Common myeloid progenitor, CD34-positive (primary cell): Measurements from ENCODE around the gene TBCA.
"Not testable (repeated sequence)": the region's sequence is repeated elsewhere in the genome, so short reads cannot be mapped to it uniquely, and the experiment has no call there.

Source experiments
- CTCF ChIA-PET: fragments of 350-600 bp; sonication (Branson Sonifier 250); formaldehyde crosslinking; loops from one replicate; lab custom pipeline; 2021; ENCODE audit warnings: antibody characterized with exemption; lab: Charles Lee
- POLR2A ChIA-PET: fragments of 350-600 bp; sonication (Branson Sonifier 250); formaldehyde crosslinking; loops from one replicate; lab custom pipeline; 2021; ENCODE audit warnings: antibody characterized with exemption; lab: Charles Lee
- DNase-seq, 3 donors: peaks; one replicate each; pipeline versions ENCODE4 v3.0.0 to v3.0.0-alpha.2; 2013
- H3K27ac ChIP-seq, 2 experiments: 1 replicate in 1 of 2; 2 replicates in 1 of 2; pipeline ENCODE4 v1.7.0; 2013; ENCODE audit warnings: inconsistent platforms in 2 of 2, low read length in 2 of 2, mild to moderate bottlenecking in 2 of 2, low read depth in 1 of 2, moderate library complexity in 1 of 2; ENCODE audit not compliant: severe bottlenecking in 2 of 2, insufficient read depth in 1 of 2, poor library complexity in 1 of 2
- H3K27me3 ChIP-seq, 5 experiments: replicated peaks in 2 of 5; 1 replicate in 3 of 5; 2 replicates in 2 of 5; pipeline versions ENCODE4 v1.6.1 to v1.7.0; 2013; ENCODE audit warnings: low read length in 4 of 5, mild to moderate bottlenecking in 2 of 5, moderate library complexity in 2 of 5, inconsistent platforms in 1 of 5; ENCODE audit not compliant: insufficient read depth in 5 of 5, control insufficient read depth in 4 of 5
- H3K36me3 ChIP-seq, 4 experiments: 1 replicate in 2 of 4; 2 replicates in 2 of 4; pipeline versions ENCODE4 v1.6.1 to v1.7.0; 2013; ENCODE audit warnings: low read length in 3 of 4, control low read depth in 1 of 4, mild to moderate bottlenecking in 1 of 4; ENCODE audit not compliant: control insufficient read depth in 4 of 4, insufficient read depth in 4 of 4
- H3K4me1 ChIP-seq, 4 experiments: 1 replicate in 3 of 4; 2 replicates in 1 of 4; pipeline versions ENCODE4 v1.6.1 to v1.7.1; 2013; ENCODE audit warnings: low read length in 3 of 4, mild to moderate bottlenecking in 3 of 4, control low read depth in 1 of 4, inconsistent platforms in 1 of 4, moderate library complexity in 1 of 4; ENCODE audit not compliant: control insufficient read depth in 4 of 4, insufficient read depth in 4 of 4; ENCODE audit errors: control extremely low read depth in 1 of 4
- H3K4me3 ChIP-seq, 7 experiments: 1 replicate in 4 of 7; 2 replicates in 3 of 7; pipeline versions ENCODE4 v1.5.1 to v1.7.0; 2013; ENCODE audit warnings: mild to moderate bottlenecking in 7 of 7, low read length in 6 of 7, moderate library complexity in 6 of 7, inconsistent platforms in 2 of 7, low read depth in 2 of 7, control low read depth in 1 of 7; ENCODE audit not compliant: insufficient read depth in 4 of 7, control insufficient read depth in 1 of 7; ENCODE audit errors: extremely low read depth in 1 of 7
- H3K9me3 ChIP-seq, 5 experiments: 1 replicate in 4 of 5; 2 replicates in 1 of 5; pipeline versions ENCODE4 v1.6.1 to v1.7.1; 2013; ENCODE audit warnings: low read length in 4 of 5, mild to moderate bottlenecking in 2 of 5, inconsistent platforms in 1 of 5, low read depth in 1 of 5, moderate library complexity in 1 of 5; ENCODE audit not compliant: control insufficient read depth in 4 of 5, insufficient read depth in 2 of 5; ENCODE audit errors: control extremely low read depth in 1 of 5
- WGBS: methylation state at CpG from one replicate; pipeline ENCODE4 v1.1.5; 2013; ENCODE audit not compliant: insufficient coverage; 5-methylcytosine and 5-hydroxymethylcytosine counted together

The TBCA gene

DNA sequence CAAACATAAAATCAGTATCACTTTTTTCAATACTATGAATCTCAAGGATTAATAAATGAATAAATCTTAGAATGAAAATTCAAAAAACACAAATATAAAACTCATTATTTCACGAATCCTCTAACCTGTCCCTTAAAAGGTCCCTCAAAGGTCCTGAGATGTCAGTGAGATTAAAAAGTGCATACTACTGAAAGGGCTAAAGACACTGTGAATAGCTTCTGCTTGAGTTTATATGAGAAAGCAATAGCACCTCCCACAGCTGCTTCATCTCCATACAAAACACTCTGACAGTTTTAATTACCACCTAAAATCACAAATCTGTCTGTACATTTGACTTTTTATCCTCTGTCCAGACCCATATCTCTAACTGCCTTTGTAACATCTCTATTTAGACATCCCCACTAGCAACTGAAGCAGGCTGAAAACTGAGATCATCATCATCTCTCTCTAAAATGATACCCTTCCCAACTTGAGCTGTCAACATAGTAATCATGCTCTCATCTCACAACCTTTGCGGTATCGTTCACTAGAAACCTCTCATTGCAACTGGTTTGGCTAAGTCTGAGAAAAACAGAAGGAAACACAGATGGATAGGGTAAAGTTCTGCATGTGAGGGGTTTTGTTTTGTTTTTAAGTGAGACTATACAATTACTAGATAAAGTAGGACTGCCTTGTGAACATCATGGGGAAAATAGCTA, 56.3 kb downstream of the TBCA start:
- H3K4me3 ChIP-seq: no peak overlapping the region
- H3K27me3 ChIP-seq: no peaks in the 10 kb centered on the region
- no peak overlapping the region for H3K27ac ChIP-seq
- WGBS: no CpG with 5 or more reads among the region's 3 CpGs
- DNase-seq: no peak
- peaks cover 0 to 2% (median 0%) of the 10 kb centered on the region in 5 experiments for H3K9me3 ChIP-seq
- POLR2A ChIA-PET: no interaction called here
- H3K4me1 ChIP-seq: no peaks in the 10 kb centered on the region
- CTCF ChIA-PET: no interaction called here
- H3K36me3 ChIP-seq: peaks cover 0 to 8% (median 4%) of the 10 kb centered on the region in 4 experiments

DNA sequence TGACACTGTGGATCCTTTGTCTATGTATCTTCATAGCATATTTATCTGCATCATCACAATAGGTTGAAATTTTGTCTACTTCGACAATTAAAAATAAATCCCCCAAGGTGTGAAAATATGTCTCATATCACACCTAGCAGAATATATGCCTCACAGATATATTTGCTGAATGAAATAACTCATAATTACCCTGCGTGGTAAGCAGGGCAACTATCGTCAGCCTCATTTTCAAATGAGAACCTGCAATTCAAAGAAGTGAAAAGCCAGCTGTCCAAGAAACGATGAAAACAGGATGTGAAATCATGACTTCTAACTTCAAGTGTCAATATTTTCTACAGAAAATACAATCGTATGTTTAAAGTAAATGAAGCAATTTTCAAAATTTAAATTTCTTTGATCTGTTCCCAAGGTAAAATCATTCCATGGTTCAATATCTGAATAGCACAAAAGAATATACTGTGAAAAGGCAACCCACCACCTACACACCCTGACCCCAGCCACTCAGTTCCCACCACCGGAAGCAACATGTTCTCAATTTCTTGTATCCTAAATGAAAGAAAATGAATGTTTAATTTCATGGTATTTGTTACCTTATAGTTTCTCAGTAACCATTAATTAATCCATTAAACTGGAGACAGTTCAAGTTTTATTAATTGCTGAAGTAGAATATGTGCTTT, 57.1 kb downstream of the TBCA start:
- no peak overlapping the region for H3K4me3 ChIP-seq
- no peaks in the 10 kb centered on the region for H3K27me3 ChIP-seq
- DNase-seq: no peak
- ChIA-PET CTCF (no interaction called here), POLR2A (no interaction called here)
- H3K36me3 ChIP-seq: peaks cover 0 to 8% (median 4%) of the 10 kb centered on the region in 4 experiments
- no peak overlapping the region for H3K27ac ChIP-seq
- WGBS: 100% methylated on average over 2 of the region's 6 CpGs
- no peaks in the 10 kb centered on the region for H3K4me1 ChIP-seq
- H3K9me3 ChIP-seq: peaks cover 0 to 2% (median 0%) of the 10 kb centered on the region in 5 experiments

DNA sequence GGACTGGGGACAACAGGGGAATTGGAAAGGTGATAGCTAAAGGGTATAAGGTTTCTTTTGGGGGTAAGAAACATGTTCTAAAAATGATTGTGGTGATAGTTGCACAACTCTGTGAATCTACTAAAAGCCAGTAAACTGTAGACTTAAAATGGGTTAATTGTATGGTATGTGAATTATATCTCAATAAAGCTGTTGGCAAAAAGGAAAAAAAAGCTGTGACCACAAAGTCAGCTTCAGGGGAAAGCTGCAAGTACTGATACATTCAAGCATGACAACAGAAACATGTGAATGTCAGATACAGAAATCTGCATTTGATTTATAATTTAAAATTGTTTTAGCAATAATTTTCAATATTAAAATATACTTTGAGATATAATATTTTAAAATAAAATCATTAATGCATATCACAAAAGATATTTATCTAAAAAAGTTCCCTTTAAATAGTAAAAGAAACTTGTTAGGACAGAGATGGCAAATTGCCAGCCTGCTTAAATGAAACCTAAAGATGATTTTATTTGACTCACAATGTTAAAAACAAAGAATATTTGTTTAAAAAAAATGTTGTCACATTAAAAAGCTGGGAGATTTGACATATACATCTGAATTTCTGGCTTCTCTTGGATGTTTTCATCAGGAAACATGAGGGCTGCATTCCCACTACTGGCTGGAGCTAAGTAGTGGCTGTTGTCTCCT, 66.0 kb downstream of the TBCA start:
- Histone ChIP-seq H3K27me3 (no peaks in the 10 kb centered on the region), H3K36me3 (peaks cover 13 to 30% (median 19%) of the 10 kb centered on the region in 4 experiments), H3K9me3 (peaks cover 0 to under 1% (median 0%) of the 10 kb centered on the region in 5 experiments), H3K4me1 (peaks cover 0 to 3% (median 0%) of the 10 kb centered on the region in 4 experiments), H3K27ac (no peak overlapping the region), H3K4me3 (no peak overlapping the region)
- ChIA-PET CTCF (no interaction called here), POLR2A (no interaction called here)
- peak; percentile 18 to 78 (median 63) for DNase-seq

DNA sequence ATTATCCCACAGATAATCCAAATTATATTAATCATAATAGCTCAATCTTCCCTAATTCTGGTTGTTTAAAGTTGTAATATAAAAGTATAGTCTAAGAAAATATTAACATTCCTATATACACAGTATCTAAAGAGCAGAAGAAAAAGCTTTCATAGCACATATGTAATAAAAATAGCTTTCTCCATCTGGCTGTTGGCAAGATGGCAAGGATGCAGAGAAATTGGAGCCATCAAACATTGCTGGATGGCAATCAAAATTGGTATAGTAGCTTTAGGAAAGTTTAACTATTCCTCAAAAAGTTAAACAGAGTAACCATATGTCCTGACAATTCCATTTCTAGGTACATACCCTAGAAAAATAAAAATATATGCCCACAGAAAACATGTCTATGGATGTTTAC, 66.8 kb downstream of the TBCA start:
- ChIA-PET CTCF (no interaction called here), POLR2A (no interaction called here)
- H3K9me3 ChIP-seq: peaks cover 0 to 1% (median 0%) of the 10 kb centered on the region in 5 experiments
- peaks cover 0 to 3% (median 0%) of the 10 kb centered on the region in 4 experiments for H3K4me1 ChIP-seq
- no peak for DNase-seq
- H3K27ac ChIP-seq: no peak overlapping the region
- H3K27me3 ChIP-seq: no peaks in the 10 kb centered on the region
- peaks cover 13 to 38% (median 23%) of the 10 kb centered on the region in 4 experiments for H3K36me3 ChIP-seq
- H3K4me3 ChIP-seq: no peak overlapping the region

DNA sequence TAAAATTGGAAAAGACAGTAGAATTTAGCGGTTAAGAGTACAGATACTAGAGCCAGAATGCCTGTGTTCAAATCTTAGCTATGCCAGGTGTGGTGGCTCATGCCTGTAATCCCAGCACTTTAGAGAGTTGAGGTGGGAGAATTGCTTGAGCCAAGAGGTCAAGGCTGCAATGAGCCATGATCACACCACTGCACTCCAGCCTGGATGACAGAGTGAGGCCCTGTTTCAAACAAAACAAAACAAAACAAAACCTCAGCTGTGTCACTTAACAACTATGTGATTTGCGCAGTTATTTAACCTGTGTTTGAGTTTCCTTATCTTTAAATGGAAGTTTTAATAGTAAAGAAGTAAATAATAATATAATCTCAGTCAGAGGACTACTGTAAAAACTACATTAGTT, 68.3 kb downstream of the TBCA start:
- DNase-seq: no peak
- WGBS: 100% methylated on average over 1 of the region's 2 CpGs
- Histone ChIP-seq H3K4me3 (no peak overlapping the region), H3K27me3 (no peaks in the 10 kb centered on the region), H3K4me1 (peaks cover 0 to 3% (median 0%) of the 10 kb centered on the region in 4 experiments), H3K27ac (no peak overlapping the region), H3K9me3 (peaks cover 0 to 3% (median 0%) of the 10 kb centered on the region in 5 experiments), H3K36me3 (peaks cover 18 to 52% (median 33%) of the 10 kb centered on the region in 4 experiments)
- ChIA-PET CTCF (no interaction called here), POLR2A (interaction anchor here (0.6 kb wide), 1 partner anchor 138 kb away, joined by 4 read pairs; no protein-coding TSS in a partner anchor)

DNA sequence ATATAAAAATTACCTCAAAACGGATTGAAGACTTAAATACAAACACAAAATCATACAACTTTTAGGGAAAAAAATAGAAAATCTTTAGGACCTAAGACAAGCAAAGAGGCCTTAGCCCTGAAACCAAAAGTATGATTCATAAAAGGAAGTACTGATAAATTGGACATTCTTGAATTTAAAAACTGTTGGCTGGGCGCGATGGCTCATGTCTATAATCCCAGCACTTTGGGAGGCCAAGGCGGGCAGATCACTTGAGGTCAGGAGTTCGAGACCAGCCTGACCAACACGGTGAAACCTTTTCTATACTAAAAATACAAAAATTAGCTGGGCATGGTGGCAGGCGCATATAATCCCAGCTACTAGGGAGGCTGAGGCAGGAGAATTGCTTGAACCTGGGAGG, 76.6 kb downstream of the TBCA start:
- DNase-seq: peak in 1 of 3 donors; percentile 10
- peaks cover 14 to 55% (median 37%) of the 10 kb centered on the region in 4 experiments for H3K36me3 ChIP-seq
- no CpG with 5 or more reads among the region's 7 CpGs for WGBS
- H3K27ac ChIP-seq, POLR2A ChIA-PET, H3K4me1 ChIP-seq, CTCF ChIA-PET, H3K27me3 ChIP-seq, H3K4me3 ChIP-seq: not testable (repeated sequence)
- H3K9me3 ChIP-seq: peaks cover 0 to 13% (median 3%) of the 10 kb centered on the region in 5 experiments

DNA sequence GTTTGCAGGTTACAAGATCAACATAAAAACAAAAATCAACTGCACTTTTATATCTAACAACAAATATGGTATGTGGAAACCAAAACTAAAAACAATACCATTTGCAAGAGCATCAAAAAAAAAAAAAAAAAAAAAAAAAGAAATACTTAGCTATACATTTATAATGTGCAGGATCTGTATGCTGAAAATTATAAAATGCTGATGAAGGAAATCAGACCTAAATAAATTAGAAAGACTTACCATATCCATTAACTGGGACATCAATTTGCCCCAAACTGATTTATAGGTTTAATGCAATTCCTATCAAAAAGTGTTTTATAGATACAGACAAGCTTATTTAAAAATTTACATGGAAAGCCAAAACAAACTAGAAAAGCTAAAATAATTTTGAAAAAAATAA, 77.2 kb downstream of the TBCA start:
- ChIA-PET CTCF (no interaction called here), POLR2A (interaction anchor here (0.6 to 0.7 kb wide), 2 partner anchors 10 to 297 kb away, joined by 3 to 8 read pairs; no protein-coding TSS in a partner anchor)
- Histone ChIP-seq H3K36me3 (peaks cover 16 to 49% (median 32%) of the 10 kb centered on the region in 4 experiments), H3K4me3 (no peak overlapping the region), H3K27me3 (no peaks in the 10 kb centered on the region), H3K4me1 (no peaks in the 10 kb centered on the region), H3K9me3 (peaks cover 0 to 10% (median 3%) of the 10 kb centered on the region in 5 experiments), H3K27ac (no peak overlapping the region)
- no peak for DNase-seq
